Measurements from ENCODE around the gene DBF4B.
"Not testable (repeated sequence)": the region's sequence is repeated elsewhere in the genome, so short reads cannot be mapped to it uniquely, and the experiment has no call there.

Gene DBF4B

GRCh38 chr17:44673893-44674292 lies 34.6 kb upstream of the DBF4B start:
- no peak for TF ChIP-seq CTCF (IDR thresholded peaks at IDR 0.05; ENCODE audit: borderline replicate concordance, control extremely low read depth, extremely low read depth, insufficient read depth, missing control alignments)
- in situ Hi-C loops (cut with MboI; ENCODE audit: low sequenced_read_pairs, unreplicated experiment): no loop called here
- DNase-seq (ENCODE audit: low spot score): no peak

- DNase-seq (ENCODE audit: low spot score): no peak
- in situ Hi-C loops (cut with MboI; ENCODE audit: low sequenced_read_pairs, unreplicated experiment): no loop called here
- no peak for TF ChIP-seq CTCF (IDR thresholded peaks at IDR 0.05; ENCODE audit: borderline replicate concordance, control extremely low read depth, extremely low read depth, insufficient read depth, missing control alignments)
Measured at GRCh38 chr17:44677136-44677535, 31.3 kb upstream of the DBF4B start.

- in situ Hi-C loops (cut with MboI; ENCODE audit: low sequenced_read_pairs, unreplicated experiment); DNase-seq (ENCODE audit: low spot score): not testable (repeated sequence)
Measured at GRCh38 chr17:44683303-44683702, 25.2 kb upstream of the DBF4B start.

GRCh38 chr17:44687756-44688155 lies 20.7 kb upstream of the DBF4B start:
- TF ChIP-seq CTCF (IDR thresholded peaks at IDR 0.05; ENCODE audit: borderline replicate concordance, control extremely low read depth, extremely low read depth, insufficient read depth, missing control alignments): no peak
- DNase-seq (ENCODE audit: low spot score): no peak
- in situ Hi-C loops (cut with MboI; ENCODE audit: low sequenced_read_pairs, unreplicated experiment): no loop called here

- no peak for TF ChIP-seq CTCF (IDR thresholded peaks at IDR 0.05; ENCODE audit: borderline replicate concordance, control extremely low read depth, extremely low read depth, insufficient read depth, missing control alignments)
- in situ Hi-C loops (cut with MboI; ENCODE audit: low sequenced_read_pairs, unreplicated experiment): no loop called here
- no peak for DNase-seq (ENCODE audit: low spot score)
Measured at GRCh38 chr17:44688200-44688599, 20.3 kb upstream of the DBF4B start.

GRCh38 chr17:44688675-44689476 lies 19.6 kb upstream of the DBF4B start:
- peak; percentile 54 for DNase-seq (ENCODE audit: low spot score)
- in situ Hi-C loops (cut with MboI; ENCODE audit: low sequenced_read_pairs, unreplicated experiment): no loop called here
- TF ChIP-seq CTCF (IDR thresholded peaks at IDR 0.05; ENCODE audit: borderline replicate concordance, control extremely low read depth, extremely low read depth, insufficient read depth, missing control alignments): no peak

GRCh38 chr17:44689477-44690217 lies 18.8 kb upstream of the DBF4B start, which contains the start of gene CCDC43:
TSS of gene CCDC43 (minus strand) at chr17:44689776. CDS start at chr17:44689753, 23 bp downstream.
- no peak for TF ChIP-seq CTCF (IDR thresholded peaks at IDR 0.05; ENCODE audit: borderline replicate concordance, control extremely low read depth, extremely low read depth, insufficient read depth, missing control alignments)
- in situ Hi-C loops (cut with MboI; ENCODE audit: low sequenced_read_pairs, unreplicated experiment): no loop called here
- peak; percentile 95 for DNase-seq (ENCODE audit: low spot score)
